ENCODE measurements around the gene CTF1. TPM values are rescaled to one million over a fixed set of nuclear protein-coding genes. Genes with fewer than 3 reads are reported as not detected.
"Not testable (repeated sequence)": the region's sequence is repeated elsewhere in the genome, so short reads cannot be mapped to it uniquely, and the experiment has no call there.

Gene CTF1
- not detected for polyA plus RNA-seq

- H3K36me3 Mint-ChIP-seq: no peaks in the 10 kb centered on the region
Measured at GRCh38 chr16:30896261-30896888, at the start of gene CTF1. Gene CTF1 (plus strand): TSS chr16:30896614. CDS start chr16:30896644, 30 bp downstream.

GRCh38 chr16:30846649-30847402, 49.6 kb upstream of the CTF1 start:
- Mint-ChIP-seq H3K4me1 (peaks cover 11 to 12% of the 10 kb centered on the region in 2 donors), H3K27ac (no peak overlapping the region), H3K27me3 (ENCODE audit: low read depth in 3 of 3) (peaks cover 0 to 2% (median 0%) of the 10 kb centered on the region in 3 donors), H3K9me3 (no peaks in the 10 kb centered on the region), H3K36me3 (peaks cover 0 to 4% (median 0%) of the 10 kb centered on the region in 3 donors), H3K4me3 (no peak overlapping the region)
- no peak for DNase-seq

More at GRCh38 chr16:30896261-30896888, at the start of gene CTF1:
- Mint-ChIP-seq H3K4me1 (peaks cover 52 to 54% of the 10 kb centered on the region in 2 donors), H3K4me3 (peak within 1 kb of the TSS; percentile 68 to 86 (median 71)), H3K27me3 (ENCODE audit: low read depth in 3 of 3) (peaks cover 0 to 8% (median 8%) of the 10 kb centered on the region in 3 donors), H3K27ac (peak within 1 kb of the TSS; percentile 59 to 93 (median 82)), H3K9me3 (no peaks in the 10 kb centered on the region)
- no peak for DNase-seq

GRCh38 chr16:30850246-30850645, 46.2 kb upstream of the CTF1 start:
- DNase-seq: no peak
- no peaks in the 10 kb centered on the region for H3K9me3 Mint-ChIP-seq

GRCh38 chr16:30853758-30854157, 42.7 kb upstream of the CTF1 start:
- H3K4me1 Mint-ChIP-seq: no peaks in the 10 kb centered on the region
- no peak for DNase-seq

More at GRCh38 chr16:30850246-30850645, 46.2 kb upstream of the CTF1 start:
- no peak overlapping the region for H3K27ac Mint-ChIP-seq
- H3K36me3 Mint-ChIP-seq: peaks cover 0 to 8% (median 4%) of the 10 kb centered on the region in 3 donors
- peaks cover 0 to 2% (median 2%) of the 10 kb centered on the region in 3 donors for H3K27me3 Mint-ChIP-seq (ENCODE audit: low read depth in 3 of 3)
- H3K4me1 Mint-ChIP-seq: peaks cover 2 to 4% of the 10 kb centered on the region in 2 donors
- no peak overlapping the region for H3K4me3 Mint-ChIP-seq

GRCh38 chr16:30858111-30858495, 38.3 kb upstream of the CTF1 start:
- Mint-ChIP-seq H3K9me3 (no peaks in the 10 kb centered on the region), H3K4me1 (no peaks in the 10 kb centered on the region)

More at GRCh38 chr16:30853758-30854157, 42.7 kb upstream of the CTF1 start:
- Mint-ChIP-seq H3K27ac (peak overlapping the region in 1 of 6 donors; percentile 33), H3K36me3 (peaks cover 4 to 15% (median 4%) of the 10 kb centered on the region in 3 donors), H3K4me3 (no peak overlapping the region), H3K9me3 (no peaks in the 10 kb centered on the region), H3K27me3 (ENCODE audit: low read depth in 3 of 3) (peaks cover 0 to 2% (median 2%) of the 10 kb centered on the region in 3 donors)

GRCh38 chr16:30858829-30859423, 37.5 kb upstream of the CTF1 start:
- DNase-seq: no peak
- Mint-ChIP-seq H3K9me3 (no peaks in the 10 kb centered on the region), H3K36me3 (peaks cover 0 to 8% (median 4%) of the 10 kb centered on the region in 3 donors), H3K27me3 (ENCODE audit: low read depth in 3 of 3) (peaks cover under 1 to 3% (median 3%) of the 10 kb centered on the region in 3 donors), H3K4me3 (no peak overlapping the region), H3K4me1 (no peaks in the 10 kb centered on the region), H3K27ac (no peak overlapping the region)

More at GRCh38 chr16:30858111-30858495, 38.3 kb upstream of the CTF1 start:
- Mint-ChIP-seq H3K27ac (no peak overlapping the region), H3K27me3 (ENCODE audit: low read depth in 3 of 3) (peaks cover 2 to 3% (median 3%) of the 10 kb centered on the region in 3 donors), H3K36me3 (peaks cover 3 to 15% (median 4%) of the 10 kb centered on the region in 3 donors), H3K4me3 (no peak overlapping the region)
- DNase-seq: no peak

- H3K36me3 Mint-ChIP-seq, H3K4me1 Mint-ChIP-seq, H3K27ac Mint-ChIP-seq: not testable (repeated sequence)
Measured at GRCh38 chr16:30860729-30861128, 35.7 kb upstream of the CTF1 start.

GRCh38 chr16:30863178-30863577, 33.2 kb upstream of the CTF1 start:
- H3K27ac Mint-ChIP-seq; H3K36me3 Mint-ChIP-seq; H3K4me3 Mint-ChIP-seq; DNase-seq; H3K27me3 Mint-ChIP-seq (ENCODE audit: low read depth in 3 of 3); H3K4me1 Mint-ChIP-seq; H3K9me3 Mint-ChIP-seq: not testable (repeated sequence)

More at GRCh38 chr16:30860729-30861128, 35.7 kb upstream of the CTF1 start:
- not testable (repeated sequence) for H3K27me3 Mint-ChIP-seq (ENCODE audit: low read depth in 3 of 3); H3K4me3 Mint-ChIP-seq; DNase-seq; H3K9me3 Mint-ChIP-seq

GRCh38 chr16:30866031-30866430, 30.4 kb upstream of the CTF1 start:
- DNase-seq: no peak
- Mint-ChIP-seq H3K4me3 (no peak overlapping the region), H3K27ac (peak overlapping the region in 1 of 6 donors; percentile 36), H3K4me1 (no peaks in the 10 kb centered on the region), H3K27me3 (ENCODE audit: low read depth in 3 of 3) (peaks cover 0 to 2% (median 0%) of the 10 kb centered on the region in 3 donors), H3K9me3 (no peaks in the 10 kb centered on the region), H3K36me3 (peaks cover 0 to 4% (median 3%) of the 10 kb centered on the region in 3 donors)

- Mint-ChIP-seq H3K36me3 (peaks cover 0 to 6% (median 3%) of the 10 kb centered on the region in 3 donors), H3K9me3 (no peaks in the 10 kb centered on the region), H3K4me1 (peaks cover 10% of the 10 kb centered on the region in 2 donors), H3K27me3 (ENCODE audit: low read depth in 3 of 3) (peaks cover 0 to 2% (median 0%) of the 10 kb centered on the region in 3 donors), H3K27ac (no peak overlapping the region), H3K4me3 (no peak overlapping the region)
- no peak for DNase-seq
Measured at GRCh38 chr16:30867747-30868146, 28.7 kb upstream of the CTF1 start.

- Mint-ChIP-seq H3K27ac (peak overlapping the region in 5 of 6 donors; percentile 22 to 89 (median 56)), H3K9me3 (no peaks in the 10 kb centered on the region), H3K36me3 (peaks cover 0 to 5% (median 0%) of the 10 kb centered on the region in 3 donors), H3K4me1 (peaks cover 31 to 33% of the 10 kb centered on the region in 2 donors), H3K4me3 (no peak overlapping the region), H3K27me3 (ENCODE audit: low read depth in 3 of 3) (peaks cover 0 to 11% (median 4%) of the 10 kb centered on the region in 3 donors)
- DNase-seq: no peak
Measured at GRCh38 chr16:30870904-30871303, 25.5 kb upstream of the CTF1 start.

GRCh38 chr16:30874244-30874820, 22.1 kb upstream of the CTF1 start:
- Mint-ChIP-seq H3K4me1 (peaks cover 51 to 53% of the 10 kb centered on the region in 2 donors), H3K4me3 (peak overlapping the region; percentile 84 to 97 (median 86)), H3K9me3 (no peaks in the 10 kb centered on the region), H3K36me3 (peaks cover 6 to 9% (median 7%) of the 10 kb centered on the region in 3 donors), H3K27me3 (ENCODE audit: low read depth in 3 of 3) (peaks cover 0 to 11% (median 4%) of the 10 kb centered on the region in 3 donors), H3K27ac (peak overlapping the region; percentile 90 to 99 (median 98))
- no peak for DNase-seq

Measured in immature natural killer cell (primary cell).